ENCODE data around the gene INTS14.

Gene INTS14

DNA sequence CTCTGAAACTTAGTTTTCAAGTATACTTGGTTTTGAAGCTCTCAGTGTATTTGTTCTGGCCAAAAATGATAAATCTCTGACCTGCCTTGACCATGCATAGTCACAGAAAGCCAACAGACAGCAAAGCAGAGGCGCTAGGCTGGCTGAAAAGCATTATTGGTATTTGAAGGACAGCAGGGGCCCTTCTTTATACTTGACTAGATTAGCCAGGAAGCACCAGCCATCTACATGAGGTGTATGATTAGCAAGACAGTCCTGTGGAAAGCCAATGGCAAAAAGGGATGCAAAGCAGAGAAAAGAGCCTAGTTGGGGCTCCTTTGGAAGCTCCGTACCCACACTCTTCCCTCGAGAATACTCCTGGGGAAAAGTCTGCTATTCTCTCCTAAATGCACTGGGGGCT lies 18.6 kb upstream of the INTS14 start:
- H3K36me3 Mint-ChIP-seq (ENCODE audit: low read depth), result peaks cover 6% of the 10 kb centered on the region
- no peak overlapping the region for H3K27ac Mint-ChIP-seq
- no peak overlapping the region for H3K4me3 Mint-ChIP-seq
- H3K9me3 Mint-ChIP-seq, result no peaks in the 10 kb centered on the region
- TF ChIP-seq, protein P1, sequence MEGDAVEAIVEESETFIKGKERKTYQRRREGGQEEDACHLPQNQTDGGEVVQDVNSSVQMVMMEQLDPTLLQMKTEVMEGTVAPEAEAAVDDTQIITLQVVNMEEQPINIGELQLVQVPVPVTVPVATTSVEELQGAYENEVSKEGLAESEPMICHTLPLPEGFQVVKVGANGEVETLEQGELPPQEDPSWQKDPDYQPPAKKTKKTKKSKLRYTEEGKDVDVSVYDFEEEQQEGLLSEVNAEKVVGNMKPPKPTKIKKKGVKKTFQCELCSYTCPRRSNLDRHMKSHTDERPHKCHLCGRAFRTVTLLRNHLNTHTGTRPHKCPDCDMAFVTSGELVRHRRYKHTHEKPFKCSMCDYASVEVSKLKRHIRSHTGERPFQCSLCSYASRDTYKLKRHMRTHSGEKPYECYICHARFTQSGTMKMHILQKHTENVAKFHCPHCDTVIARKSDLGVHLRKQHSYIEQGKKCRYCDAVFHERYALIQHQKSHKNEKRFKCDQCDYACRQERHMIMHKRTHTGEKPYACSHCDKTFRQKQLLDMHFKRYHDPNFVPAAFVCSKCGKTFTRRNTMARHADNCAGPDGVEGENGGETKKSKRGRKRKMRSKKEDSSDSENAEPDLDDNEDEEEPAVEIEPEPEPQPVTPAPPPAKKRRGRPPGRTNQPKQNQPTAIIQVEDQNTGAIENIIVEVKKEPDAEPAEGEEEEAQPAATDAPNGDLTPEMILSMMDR (IDR thresholded peaks at IDR 0.05; ENCODE audit: unreplicated experiment in 3 of 3), result no peak
- peaks cover 3% of the 10 kb centered on the region for H3K27me3 Mint-ChIP-seq (ENCODE audit: low read depth)
- H3K4me1 Mint-ChIP-seq, result no peaks in the 10 kb centered on the region

GRCh38 chr15:65626856-65627255 lies 15.9 kb upstream of the INTS14 start:
- H3K36me3 Mint-ChIP-seq (ENCODE audit: low read depth), result peaks cover 11% of the 10 kb centered on the region
- H3K4me3 Mint-ChIP-seq, result no peak overlapping the region
- TF ChIP-seq, protein P1 (IDR thresholded peaks at IDR 0.05; ENCODE audit: unreplicated experiment in 3 of 3), result no peak
- no peaks in the 10 kb centered on the region for H3K4me1 Mint-ChIP-seq
- peaks cover 3% of the 10 kb centered on the region for H3K27me3 Mint-ChIP-seq (ENCODE audit: low read depth)
- no peak overlapping the region for H3K27ac Mint-ChIP-seq
- H3K9me3 Mint-ChIP-seq, result no peaks in the 10 kb centered on the region

GRCh38 chr15:65623103-65623502 lies 12.2 kb upstream of the INTS14 start:
- Mint-ChIP-seq H3K4me3 (no peak overlapping the region), H3K4me1 (no peaks in the 10 kb centered on the region), H3K27me3 (ENCODE audit: low read depth) (peaks cover 3% of the 10 kb centered on the region), H3K9me3 (no peaks in the 10 kb centered on the region), H3K27ac (no peak overlapping the region), H3K36me3 (ENCODE audit: low read depth) (peaks cover 11% of the 10 kb centered on the region)
- TF ChIP-seq, protein P1 (IDR thresholded peaks at IDR 0.05; ENCODE audit: unreplicated experiment in 3 of 3), result no peak

GRCh38 chr15:65621638-65622037 lies 10.7 kb upstream of the INTS14 start, which contains the start of gene SLC24A1:
SLC24A1 (plus strand) TSS chr15:65621938; CDS start chr15:65624081, 2,143 bp downstream.
- Mint-ChIP-seq H3K27ac (no peak within 1 kb of the TSS), H3K4me1 (no peaks in the 10 kb centered on the region), H3K36me3 (ENCODE audit: low read depth) (peaks cover 11% of the 10 kb centered on the region), H3K4me3 (no peak within 1 kb of the TSS), H3K27me3 (ENCODE audit: low read depth) (peaks cover 3% of the 10 kb centered on the region), H3K9me3 (no peaks in the 10 kb centered on the region)
- TF ChIP-seq, protein P1 (IDR thresholded peaks at IDR 0.05; ENCODE audit: unreplicated experiment in 3 of 3), result no peak

DNA sequence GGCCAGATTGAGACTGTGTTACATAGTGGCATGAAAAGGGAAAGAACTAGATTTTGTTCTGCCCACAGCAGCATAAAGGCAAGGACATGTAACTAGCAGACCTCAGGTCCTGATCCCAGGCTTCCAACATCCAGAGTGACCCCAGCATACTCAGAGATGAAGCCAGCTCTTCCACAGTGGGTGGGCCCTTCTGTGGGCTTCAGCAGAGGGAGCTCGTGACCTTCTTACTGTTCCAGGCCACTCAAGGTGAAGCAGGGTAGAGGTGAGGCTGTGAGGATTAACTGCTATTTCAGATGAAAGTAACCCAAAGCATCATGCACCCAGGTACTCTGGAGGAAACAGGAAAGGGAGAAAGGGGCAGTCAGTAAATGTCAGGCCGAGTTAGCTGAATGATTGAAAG lies 9.9 kb upstream of the INTS14 start:
- no peak overlapping the region for H3K27ac Mint-ChIP-seq
- no peak overlapping the region for H3K4me3 Mint-ChIP-seq
- H3K27me3 Mint-ChIP-seq (ENCODE audit: low read depth), result no peaks in the 10 kb centered on the region
- H3K4me1 Mint-ChIP-seq, result no peaks in the 10 kb centered on the region
- TF ChIP-seq, protein P1 (IDR thresholded peaks at IDR 0.05; ENCODE audit: unreplicated experiment in 3 of 3), result no peak
- peaks cover 11% of the 10 kb centered on the region for H3K36me3 Mint-ChIP-seq (ENCODE audit: low read depth)
- no peaks in the 10 kb centered on the region for H3K9me3 Mint-ChIP-seq

- Mint-ChIP-seq H3K27ac (peak overlapping the region in 1 of 3 experiments; percentile 33), H3K27me3 (ENCODE audit: low read depth) (no peaks in the 10 kb centered on the region)
Measured at GRCh38 chr15:65619626-65620290, 8.8 kb upstream of the INTS14 start.

More at GRCh38 chr15:65619626-65620290, 8.8 kb upstream of the INTS14 start:
- no peaks in the 10 kb centered on the region for H3K4me1 Mint-ChIP-seq
- peaks cover 6% of the 10 kb centered on the region for H3K36me3 Mint-ChIP-seq (ENCODE audit: low read depth)
- no peak overlapping the region for H3K4me3 Mint-ChIP-seq
- TF ChIP-seq, protein P1 (IDR thresholded peaks at IDR 0.05; ENCODE audit: unreplicated experiment in 3 of 3), result no peak
- H3K9me3 Mint-ChIP-seq, result no peaks in the 10 kb centered on the region
